ENCODE data around the gene CFAP74.

The CFAP74 gene

GRCh38 chr1:1925437-1926345 is 77.9 kb downstream of the CFAP74 start:
- Histone ChIP-seq H3K4me3 (ENCODE audit: low read depth, low read length) (no peak overlapping the region), H3K36me3 (ENCODE audit: control insufficient read depth in 2 of 2, insufficient read depth in 1 of 2, low read length in 2 of 2) (no peaks in the 10 kb centered on the region), H3K27ac (ENCODE audit: extremely low read depth, low read depth, low read length) (no peak overlapping the region), H3K9me3 (ENCODE audit: control insufficient read depth, insufficient read depth, low read depth, low read length) (no peaks in the 10 kb centered on the region), H3K4me1 (ENCODE audit: control insufficient read depth, insufficient read depth, low read length) (no peaks in the 10 kb centered on the region)
- POLR2A ChIA-PET, result no interaction called here
- peak; percentile 73 for TF ChIP-seq ZFHX2 (tag by site-specific recombination; conservative IDR thresholded peaks at IDR 0.05)
- TF ChIP-seq ZNF155 (tag by site-specific recombination; IDR thresholded peaks at IDR 0.05), result no peak
- peak; percentile 67 for TF ChIP-seq EGR2 (tag by site-specific recombination; IDR thresholded peaks at IDR 0.05; ENCODE audit: low read depth)
- CTCF ChIA-PET, result no interaction called here

GRCh38 chr1:1924849-1925248 is 78.7 kb downstream of the CFAP74 start:
- Histone ChIP-seq H3K4me3 (ENCODE audit: low read depth, low read length) (no peak overlapping the region), H3K4me1 (ENCODE audit: control insufficient read depth, insufficient read depth, low read length) (no peaks in the 10 kb centered on the region), H3K9me3 (ENCODE audit: control insufficient read depth, insufficient read depth, low read depth, low read length) (no peaks in the 10 kb centered on the region), H3K27ac (ENCODE audit: extremely low read depth, low read depth, low read length) (no peak overlapping the region), H3K36me3 (ENCODE audit: control insufficient read depth in 2 of 2, insufficient read depth in 1 of 2, low read length in 2 of 2) (no peaks in the 10 kb centered on the region)
- ChIA-PET CTCF (no interaction called here), POLR2A (no interaction called here)
- TF ChIP-seq ZNF704 (tag by site-specific recombination; IDR thresholded peaks at IDR 0.05) (no peak), ZNF239 (tag by site-specific recombination; IDR thresholded peaks at IDR 0.05) (no peak), ZNF623 (tag by site-specific recombination; IDR thresholded peaks at IDR 0.05) (no peak), PRDM6 (tag by site-specific recombination; IDR thresholded peaks at IDR 0.05) (no peak), ZNF274 (IDR thresholded peaks at IDR 0.05; ENCODE audit: low read length) (no peak), ZNF274 (tag by site-specific recombination; IDR thresholded peaks at IDR 0.05; ENCODE audit: borderline replicate concordance) (no peak), ZXDB (tag by site-specific recombination; IDR thresholded peaks at IDR 0.05) (no peak), ZNF510 (tag by site-specific recombination; IDR thresholded peaks at IDR 0.05; ENCODE audit: insufficient replicate concordance) (no peak), ZSCAN16 (tag by site-specific recombination; IDR thresholded peaks at IDR 0.05) (no peak)
- TF ChIP-seq, protein P1, sequence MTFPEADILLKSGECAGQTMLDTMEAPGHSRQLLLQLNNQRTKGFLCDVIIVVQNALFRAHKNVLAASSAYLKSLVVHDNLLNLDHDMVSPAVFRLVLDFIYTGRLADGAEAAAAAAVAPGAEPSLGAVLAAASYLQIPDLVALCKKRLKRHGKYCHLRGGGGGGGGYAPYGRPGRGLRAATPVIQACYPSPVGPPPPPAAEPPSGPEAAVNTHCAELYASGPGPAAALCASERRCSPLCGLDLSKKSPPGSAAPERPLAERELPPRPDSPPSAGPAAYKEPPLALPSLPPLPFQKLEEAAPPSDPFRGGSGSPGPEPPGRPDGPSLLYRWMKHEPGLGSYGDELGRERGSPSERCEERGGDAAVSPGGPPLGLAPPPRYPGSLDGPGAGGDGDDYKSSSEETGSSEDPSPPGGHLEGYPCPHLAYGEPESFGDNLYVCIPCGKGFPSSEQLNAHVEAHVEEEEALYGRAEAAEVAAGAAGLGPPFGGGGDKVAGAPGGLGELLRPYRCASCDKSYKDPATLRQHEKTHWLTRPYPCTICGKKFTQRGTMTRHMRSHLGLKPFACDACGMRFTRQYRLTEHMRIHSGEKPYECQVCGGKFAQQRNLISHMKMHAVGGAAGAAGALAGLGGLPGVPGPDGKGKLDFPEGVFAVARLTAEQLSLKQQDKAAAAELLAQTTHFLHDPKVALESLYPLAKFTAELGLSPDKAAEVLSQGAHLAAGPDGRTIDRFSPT (tag by site-specific recombination; IDR thresholded peaks at IDR 0.05), result 0 out of 2 replicates have a peak, but pooled peaks have one; percentile 17

GRCh38 chr1:1924386-1924785 is 79.2 kb downstream of the CFAP74 start:
- POLR2A ChIA-PET, result no interaction called here
- Histone ChIP-seq H3K4me1 (ENCODE audit: control insufficient read depth, insufficient read depth, low read length) (no peaks in the 10 kb centered on the region), H3K4me3 (ENCODE audit: low read depth, low read length) (no peak overlapping the region), H3K27ac (ENCODE audit: extremely low read depth, low read depth, low read length) (no peak overlapping the region), H3K9me3 (ENCODE audit: control insufficient read depth, insufficient read depth, low read depth, low read length) (no peaks in the 10 kb centered on the region), H3K36me3 (ENCODE audit: control insufficient read depth in 2 of 2, insufficient read depth in 1 of 2, low read length in 2 of 2) (no peaks in the 10 kb centered on the region)
- CTCF ChIA-PET, result no interaction called here
- TF ChIP-seq, protein P2, sequence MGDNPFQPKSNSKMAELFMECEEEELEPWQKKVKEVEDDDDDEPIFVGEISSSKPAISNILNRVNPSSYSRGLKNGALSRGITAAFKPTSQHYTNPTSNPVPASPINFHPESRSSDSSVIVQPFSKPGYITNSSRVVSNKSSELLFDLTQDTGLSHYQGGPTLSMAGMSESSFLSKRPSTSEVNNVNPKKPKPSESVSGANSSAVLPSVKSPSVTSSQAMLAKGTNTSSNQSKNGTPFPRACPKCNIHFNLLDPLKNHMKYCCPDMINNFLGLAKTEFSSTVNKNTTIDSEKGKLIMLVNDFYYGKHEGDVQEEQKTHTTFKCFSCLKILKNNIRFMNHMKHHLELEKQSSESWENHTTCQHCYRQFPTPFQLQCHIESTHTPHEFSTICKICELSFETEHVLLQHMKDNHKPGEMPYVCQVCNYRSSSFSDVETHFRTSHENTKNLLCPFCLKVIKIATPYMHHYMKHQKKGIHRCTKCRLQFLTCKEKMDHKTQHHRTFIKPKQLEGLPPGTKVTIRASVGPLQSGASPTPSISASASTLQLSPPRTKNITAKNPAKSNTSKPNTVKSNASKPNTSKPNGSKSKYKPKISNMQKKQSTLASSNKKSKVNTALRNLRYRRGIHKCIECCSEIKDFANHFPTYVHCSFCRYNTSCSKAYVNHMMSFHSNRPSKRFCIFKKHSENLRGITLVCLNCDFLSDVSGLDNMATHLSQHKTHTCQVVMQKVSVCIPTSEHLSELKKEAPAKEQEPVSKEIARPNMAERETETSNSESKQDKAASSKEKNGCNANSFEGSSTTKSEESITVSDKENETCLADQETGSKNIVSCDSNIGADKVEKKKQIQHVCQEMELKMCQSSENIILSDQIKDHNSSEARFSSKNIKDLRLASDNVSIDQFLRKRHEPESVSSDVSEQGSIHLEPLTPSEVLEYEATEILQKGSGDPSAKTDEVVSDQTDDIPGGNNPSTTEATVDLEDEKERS (tag by site-specific recombination; IDR thresholded peaks at IDR 0.05), result no peak
- TF ChIP-seq GLIS2 (tag by site-specific recombination; IDR thresholded peaks at IDR 0.05) (no peak), ZNF404 (tag by site-specific recombination; IDR thresholded peaks at IDR 0.05) (no peak), ZNF132 (tag by site-specific recombination; IDR thresholded peaks at IDR 0.05; ENCODE audit: borderline replicate concordance) (no peak), OSR2 (tag by site-specific recombination; IDR thresholded peaks at IDR 0.05) (no peak), ZNF777 (tag by site-specific recombination; IDR thresholded peaks at IDR 0.05; ENCODE audit: borderline replicate concordance) (no peak)
- TF ChIP-seq, protein P3, sequence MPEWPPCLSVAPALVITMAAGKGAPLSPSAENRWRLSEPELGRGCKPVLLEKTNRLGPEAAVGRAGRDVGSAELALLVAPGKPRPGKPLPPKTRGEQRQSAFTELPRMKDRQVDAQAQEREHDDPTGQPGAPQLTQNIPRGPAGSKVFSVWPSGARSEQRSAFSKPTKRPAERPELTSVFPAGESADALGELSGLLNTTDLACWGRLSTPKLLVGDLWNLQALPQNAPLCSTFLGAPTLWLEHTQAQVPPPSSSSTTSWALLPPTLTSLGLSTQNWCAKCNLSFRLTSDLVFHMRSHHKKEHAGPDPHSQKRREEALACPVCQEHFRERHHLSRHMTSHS (tag by site-specific recombination; IDR thresholded peaks at IDR 0.05), result no peak
